ENCODE data around the gene CRPPA.
A peak's percentile ranks its signal among the peaks of the same experiment; 100 is the strongest.

DNA sequence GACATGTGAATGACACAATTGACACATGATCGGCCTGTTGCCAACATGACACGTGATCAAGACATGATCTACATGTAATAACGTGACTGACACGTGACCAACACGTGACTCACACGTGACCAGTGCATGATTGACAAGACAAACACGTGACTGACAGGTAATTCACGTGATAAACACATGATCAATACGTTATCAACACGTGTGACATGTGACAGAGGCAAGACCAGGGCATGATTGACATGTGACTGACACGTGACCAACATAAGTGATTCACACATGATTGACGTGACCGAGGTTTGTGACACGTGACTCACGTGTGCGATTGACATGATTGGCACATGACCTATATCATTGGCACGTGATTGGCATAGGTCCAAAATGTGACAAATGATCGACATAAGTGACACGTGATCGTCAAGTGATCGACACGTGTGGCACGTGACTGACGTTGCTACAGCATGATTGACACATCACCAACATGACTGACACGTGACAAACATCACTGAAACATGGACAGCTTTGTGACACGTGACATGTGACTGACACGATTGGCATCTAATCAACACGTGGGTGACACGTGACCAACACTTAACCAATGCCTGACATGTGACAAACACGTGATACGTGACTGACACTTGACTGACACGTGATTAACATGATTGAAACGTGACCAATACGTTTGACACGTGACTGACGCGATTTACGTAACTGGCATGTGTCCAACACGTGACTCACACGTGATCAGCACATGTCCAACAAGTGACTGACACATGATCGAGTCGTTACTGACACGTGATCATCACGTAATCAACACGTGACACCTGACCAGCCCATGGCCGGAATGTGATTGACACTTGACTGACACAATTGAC lies 23.0 kb downstream of the CRPPA start:
- TF ChIP-seq POLR2A (IDR thresholded peaks at IDR 0.05) = no peak
- TF ChIP-seq, protein P1, sequence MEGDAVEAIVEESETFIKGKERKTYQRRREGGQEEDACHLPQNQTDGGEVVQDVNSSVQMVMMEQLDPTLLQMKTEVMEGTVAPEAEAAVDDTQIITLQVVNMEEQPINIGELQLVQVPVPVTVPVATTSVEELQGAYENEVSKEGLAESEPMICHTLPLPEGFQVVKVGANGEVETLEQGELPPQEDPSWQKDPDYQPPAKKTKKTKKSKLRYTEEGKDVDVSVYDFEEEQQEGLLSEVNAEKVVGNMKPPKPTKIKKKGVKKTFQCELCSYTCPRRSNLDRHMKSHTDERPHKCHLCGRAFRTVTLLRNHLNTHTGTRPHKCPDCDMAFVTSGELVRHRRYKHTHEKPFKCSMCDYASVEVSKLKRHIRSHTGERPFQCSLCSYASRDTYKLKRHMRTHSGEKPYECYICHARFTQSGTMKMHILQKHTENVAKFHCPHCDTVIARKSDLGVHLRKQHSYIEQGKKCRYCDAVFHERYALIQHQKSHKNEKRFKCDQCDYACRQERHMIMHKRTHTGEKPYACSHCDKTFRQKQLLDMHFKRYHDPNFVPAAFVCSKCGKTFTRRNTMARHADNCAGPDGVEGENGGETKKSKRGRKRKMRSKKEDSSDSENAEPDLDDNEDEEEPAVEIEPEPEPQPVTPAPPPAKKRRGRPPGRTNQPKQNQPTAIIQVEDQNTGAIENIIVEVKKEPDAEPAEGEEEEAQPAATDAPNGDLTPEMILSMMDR (IDR thresholded peaks at IDR 0.05) = no peak
- TF ChIP-seq POLR2AphosphoS5 (IDR thresholded peaks at IDR 0.05) = peak; percentile 62 to 95 (median 65)
